Neural progenitor cell (in vitro differentiated cells): Measurements from ENCODE around the gene STPG4. TPM values are rescaled to one million over a fixed set of nuclear protein-coding genes. Genes with fewer than 3 reads are reported as not detected.

Experiments
- DNase-seq: peaks from one replicate; pipeline ENCODE4 v3.0.0-alpha.2; 2016; ENCODE audit warnings: low spot score
- H2AFZ ChIP-seq: fragments of 200-600 bp; sonication (generic); replicated peaks from 2 replicates; pipeline ENCODE4 v1.6.1; 2016; ENCODE audit warnings: antibody characterized with exemption
- H3F3A ChIP-seq: fragments of 200-600 bp; sonication (generic); 2 replicates; pipeline ENCODE4 v1.6.1; 2016; ENCODE audit warnings: antibody characterized with exemption, low read depth
- H3K27ac ChIP-seq: fragments of 200-600 bp; sonication (generic); 2 replicates; pipeline ENCODE4 v1.5.1; 2016; ENCODE audit warnings: mild to moderate bottlenecking
- H3K27me3 ChIP-seq: fragments of 200-600 bp; sonication (generic); 2 replicates; pipeline ENCODE4 v1.6.1; 2016; ENCODE audit warnings: mild to moderate bottlenecking, moderate library complexity
- H3K36me3 ChIP-seq: fragments of 200-600 bp; sonication (generic); 2 replicates; pipeline ENCODE4 v1.5.1; 2016
- H3K4me1 ChIP-seq: fragments of 200-600 bp; sonication (generic); 2 replicates; pipeline ENCODE4 v1.6.1; 2016; ENCODE audit warnings: mixed run types
- H3K4me2 ChIP-seq: fragments of 200-600 bp; sonication (generic); 2 replicates; pipeline ENCODE4 v1.6.1; 2016
- H3K4me3 ChIP-seq: fragments of 200-600 bp; sonication (generic); 2 replicates; pipeline ENCODE4 v1.5.1; 2016
- H3K79me2 ChIP-seq: fragments of 200-600 bp; sonication (generic); 2 replicates; pipeline ENCODE4 v1.6.1; 2016; ENCODE audit warnings: low read depth
- H3K9ac ChIP-seq: fragments of 200-600 bp; sonication (generic); 2 replicates; pipeline ENCODE4 v1.6.1; 2016
- H3K9me3 ChIP-seq: fragments of 200-600 bp; sonication (generic); 2 replicates; pipeline ENCODE4 v1.5.1; 2016; ENCODE audit warnings: low read depth
- H4K20me1 ChIP-seq: fragments of 200-600 bp; sonication (generic); 2 replicates; pipeline ENCODE4 v1.6.1; 2016; ENCODE audit warnings: low read depth
- H3K27ac Mint-ChIP-seq: 3 replicates; pipeline ENCODE4 v1.8.0; 2021; ENCODE audit warnings: mixed read lengths
- H3K27me3 Mint-ChIP-seq: 2 replicates; pipeline ENCODE4 v1.8.0; 2022; ENCODE audit warnings: low read depth, mild to moderate bottlenecking, inconsistent platforms, moderate library complexity, mixed read lengths; ENCODE audit not compliant: insufficient read depth
- H3K36me3 Mint-ChIP-seq: 3 replicates; pipeline ENCODE4 v1.8.0; 2021; ENCODE audit warnings: mixed read lengths
- H3K4me1 Mint-ChIP-seq: 3 replicates; pipeline ENCODE4 v1.8.0; 2021; ENCODE audit warnings: mixed read lengths
- H3K4me3 Mint-ChIP-seq: 3 replicates; pipeline ENCODE4 v1.8.0; 2021; ENCODE audit warnings: mild to moderate bottlenecking, moderate library complexity, mixed read lengths
- H3K9me3 Mint-ChIP-seq: 3 replicates; pipeline ENCODE4 v1.8.0; 2020; ENCODE audit warnings: mixed read lengths
- CTCF ChIP-seq: fragments of 200-600 bp; sonication (generic); IDR thresholded peaks from 2 replicates; pipeline ENCODE4 v1.5.1; 2017; ENCODE audit warnings: antibody characterized with exemption, mild to moderate bottlenecking
- EZH2 ChIP-seq: fragments of 200-600 bp; sonication (generic); IDR thresholded peaks from 2 replicates; pipeline ENCODE4 v1.6.1; 2017; ENCODE audit warnings: antibody characterized with exemption, mild to moderate bottlenecking, moderate library complexity
- EZH2phosphoT487 ChIP-seq: fragments of 200-600 bp; sonication (generic); IDR thresholded peaks from 2 replicates; pipeline ENCODE4 v1.6.1; 2017; ENCODE audit warnings: antibody characterized with exemption
- total RNA-seq: library from RNA; depleted of rRNA; stranded (reverse); fragments of >200 nt; gene quantifications from 2 replicates; pipeline ENCODE4 v1.2.3, GENCODE V29; 2015; ENCODE audit warnings: low replicate concordance

STPG4 gene
- total RNA-seq, 1 donor from 2014 or later: not detected

GRCh38 chr2:47076126-47076506 lies 79.0 kb downstream of the STPG4 start:
- Mint-ChIP-seq H3K4me1 (peaks cover 68% of the 10 kb centered on the region), H3K36me3 (peaks cover 11% of the 10 kb centered on the region), H3K9me3 (no peaks in the 10 kb centered on the region), H3K27ac (peak overlapping the region; percentile 57), H3K27me3 (peaks cover 12% of the 10 kb centered on the region), H3K4me3 (no peak overlapping the region)
- DNase-seq: no peak
- TF ChIP-seq CTCF: no peak
- no peak for TF ChIP-seq EZH2
- TF ChIP-seq EZH2phosphoT487: no peak
- Histone ChIP-seq H3K79me2 (no peaks in the 10 kb centered on the region), H3K9ac (no peak overlapping the region), H3F3A (no peaks in the 10 kb centered on the region), H3K27me3 (no peaks in the 10 kb centered on the region), H4K20me1 (no peaks in the 10 kb centered on the region), H3K9me3 (no peaks in the 10 kb centered on the region), H3K4me1 (peaks cover 10% of the 10 kb centered on the region), H3K27ac (no peak overlapping the region), H3K4me2 (no peak overlapping the region), H3K4me3 (no peak overlapping the region), H3K36me3 (no peaks in the 10 kb centered on the region), H2AFZ (no peak overlapping the region)

- Histone ChIP-seq H3K36me3 (no peaks in the 10 kb centered on the region), H3K4me1 (peaks cover 10% of the 10 kb centered on the region), H4K20me1 (no peaks in the 10 kb centered on the region), H3K4me2 (no peak overlapping the region), H3K79me2 (no peaks in the 10 kb centered on the region), H3K9ac (no peak overlapping the region), H3K4me3 (no peak overlapping the region), H3K9me3 (no peaks in the 10 kb centered on the region), H2AFZ (no peak overlapping the region), H3F3A (no peaks in the 10 kb centered on the region), H3K27me3 (no peaks in the 10 kb centered on the region), H3K27ac (no peak overlapping the region)
- Mint-ChIP-seq H3K27ac (peak overlapping the region; percentile 92), H3K27me3 (peaks cover 15% of the 10 kb centered on the region), H3K4me3 (peak overlapping the region; percentile 38), H3K4me1 (peaks cover 72% of the 10 kb centered on the region), H3K9me3 (no peaks in the 10 kb centered on the region), H3K36me3 (peaks cover 11% of the 10 kb centered on the region)
- no peak for DNase-seq
- no peak for TF ChIP-seq CTCF
- no peak for TF ChIP-seq EZH2
- no peak for TF ChIP-seq EZH2phosphoT487
These were observed 79.6 kb downstream of the STPG4 start for GRCh38 chr2:47075361-47076125.

GRCh38 chr2:47074691-47075090 lies 80.4 kb downstream of the STPG4 start:
- H3K36me3 ChIP-seq: no peaks in the 10 kb centered on the region
- no peak overlapping the region for H3K27ac ChIP-seq
- no peak overlapping the region for H3K4me2 ChIP-seq
- Mint-ChIP-seq H3K27ac (peak overlapping the region; percentile 77), H3K36me3 (peaks cover 11% of the 10 kb centered on the region), H3K9me3 (no peaks in the 10 kb centered on the region), H3K4me3 (no peak overlapping the region), H3K4me1 (peaks cover 71% of the 10 kb centered on the region), H3K27me3 (peaks cover 15% of the 10 kb centered on the region)
- H4K20me1 ChIP-seq: no peaks in the 10 kb centered on the region
- TF ChIP-seq EZH2phosphoT487 (no peak), CTCF (no peak), EZH2 (no peak)
- no peaks in the 10 kb centered on the region for H3K27me3 ChIP-seq
- no peaks in the 10 kb centered on the region for H3F3A ChIP-seq
- no peaks in the 10 kb centered on the region for H3K79me2 ChIP-seq
- H3K4me1 ChIP-seq: peaks cover 17% of the 10 kb centered on the region
- H3K9ac ChIP-seq: no peak overlapping the region
- no peak overlapping the region for H2AFZ ChIP-seq
- H3K9me3 ChIP-seq: no peaks in the 10 kb centered on the region
- no peak for DNase-seq
- H3K4me3 ChIP-seq: no peak overlapping the region
